Peyer's patch (tissue), 4 donors: ENCODE results near the gene DCXR.

Source experiments
- POLR2A ChIP-seq, 2 donors: fragments of 450-650 bp; IDR thresholded peaks; one replicate each; pipeline ENCODE4 v1.5.1; 2017; ENCODE audit warnings: antibody characterized with exemption in 2 of 2, mild to moderate bottlenecking in 2 of 2, moderate library complexity in 2 of 2
- TF ChIP-seq, protein P1 (sequence below), 6 experiments: fragments of 450-650 bp in 4 of 6; fragments of 200-600 bp in 2 of 6; sonication (generic) in 1 of 6; IDR thresholded peaks; one replicate each; pipeline ENCODE4 v1.5.1; 2017 to 2019; ENCODE audit warnings: antibody characterized with exemption in 6 of 6, mild to moderate bottlenecking in 3 of 6, moderate library complexity in 1 of 6

DNA sequence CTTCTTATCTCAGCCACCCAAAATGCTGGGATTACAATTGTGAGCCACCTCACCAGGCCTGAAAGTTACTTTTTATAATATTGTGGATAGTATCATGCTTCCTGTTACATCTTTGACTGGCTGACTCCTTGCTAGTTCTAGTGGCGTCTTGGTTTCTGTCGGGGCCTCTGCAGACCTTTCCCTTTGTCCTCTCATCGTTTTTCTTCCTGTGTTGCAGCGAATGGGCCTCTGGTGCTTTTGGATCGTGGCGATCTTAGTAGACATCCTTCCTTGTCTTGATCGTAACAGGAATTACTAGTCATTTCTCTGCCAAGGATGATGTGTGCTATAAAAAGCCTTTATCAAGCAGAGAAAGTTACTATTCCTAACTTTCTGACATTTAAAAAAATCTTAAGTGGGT lies 39.3 kb downstream of the DCXR start:
- TF ChIP-seq, protein P1, sequence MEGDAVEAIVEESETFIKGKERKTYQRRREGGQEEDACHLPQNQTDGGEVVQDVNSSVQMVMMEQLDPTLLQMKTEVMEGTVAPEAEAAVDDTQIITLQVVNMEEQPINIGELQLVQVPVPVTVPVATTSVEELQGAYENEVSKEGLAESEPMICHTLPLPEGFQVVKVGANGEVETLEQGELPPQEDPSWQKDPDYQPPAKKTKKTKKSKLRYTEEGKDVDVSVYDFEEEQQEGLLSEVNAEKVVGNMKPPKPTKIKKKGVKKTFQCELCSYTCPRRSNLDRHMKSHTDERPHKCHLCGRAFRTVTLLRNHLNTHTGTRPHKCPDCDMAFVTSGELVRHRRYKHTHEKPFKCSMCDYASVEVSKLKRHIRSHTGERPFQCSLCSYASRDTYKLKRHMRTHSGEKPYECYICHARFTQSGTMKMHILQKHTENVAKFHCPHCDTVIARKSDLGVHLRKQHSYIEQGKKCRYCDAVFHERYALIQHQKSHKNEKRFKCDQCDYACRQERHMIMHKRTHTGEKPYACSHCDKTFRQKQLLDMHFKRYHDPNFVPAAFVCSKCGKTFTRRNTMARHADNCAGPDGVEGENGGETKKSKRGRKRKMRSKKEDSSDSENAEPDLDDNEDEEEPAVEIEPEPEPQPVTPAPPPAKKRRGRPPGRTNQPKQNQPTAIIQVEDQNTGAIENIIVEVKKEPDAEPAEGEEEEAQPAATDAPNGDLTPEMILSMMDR (IDR thresholded peaks at IDR 0.05), result no peak
- TF ChIP-seq POLR2A (IDR thresholded peaks at IDR 0.05), result no peak
